ENCODE results near the gene DSG1. TPM values are rescaled to one million over a fixed set of nuclear protein-coding genes. Genes with fewer than 3 reads are reported as not detected.
"Not testable (repeated sequence)": the region's sequence is repeated elsewhere in the genome, so short reads cannot be mapped to it uniquely, and the experiment has no call there.

The DSG1 gene
- total and polyA plus RNA-seq, 2 of the 13 experiments (the other 11 are each of a cell fraction or from before 2014, with no cell fraction given): 0.04 TPM; not detected in 1

DNA sequence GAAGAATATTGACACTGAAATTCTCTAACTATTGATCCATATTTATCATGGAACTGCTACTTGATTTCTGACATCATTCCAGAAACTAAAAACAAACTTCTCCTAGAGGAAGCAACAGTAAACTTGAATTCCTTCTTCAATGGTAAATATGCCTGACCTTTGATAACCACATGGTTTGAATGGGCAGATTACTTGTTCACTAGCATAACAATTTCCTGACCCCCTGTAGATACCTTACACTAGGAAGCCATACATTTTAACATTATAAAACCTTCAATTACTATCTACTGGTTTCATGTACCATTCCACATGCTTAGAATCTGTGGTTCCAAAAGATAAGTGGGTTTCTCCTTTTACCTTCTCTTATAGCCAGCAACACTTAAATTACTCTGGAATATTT, 36.5 kb upstream of the DSG1 start:
- no peak overlapping the region for H3K4me2 ChIP-seq (ENCODE audit: low read depth, low read length)
- FAIRE-seq (no peak), DNase-seq (ENCODE audit: low spot score) (no peak), ATAC-seq (no peak)
- TF ChIP-seq ZNF674 (CRISPR knock-in tag; IDR thresholded peaks at IDR 0.05; ENCODE audit: low read depth) (no peak), REXO4 (CRISPR knock-in tag; IDR thresholded peaks at IDR 0.05; ENCODE audit: borderline replicate concordance) (no peak), AKAP8 (CRISPR knock-in tag; IDR thresholded peaks at IDR 0.05) (no peak), NBN (conservative IDR thresholded peaks at IDR 0.05) (no peak), ZFYVE20 (CRISPR knock-in tag; IDR thresholded peaks at IDR 0.05; ENCODE audit: borderline replicate concordance, low read depth) (no peak), CENPT (CRISPR knock-in tag; IDR thresholded peaks at IDR 0.05; ENCODE audit: low read depth) (no peak), MAFK (conservative IDR thresholded peaks at IDR 0.05 in 1 of 2, IDR thresholded peaks at IDR 0.05 in 1 of 2; ENCODE audit: low read length in 2 of 2) (no peak)
- TF ChIP-seq, protein P1, sequence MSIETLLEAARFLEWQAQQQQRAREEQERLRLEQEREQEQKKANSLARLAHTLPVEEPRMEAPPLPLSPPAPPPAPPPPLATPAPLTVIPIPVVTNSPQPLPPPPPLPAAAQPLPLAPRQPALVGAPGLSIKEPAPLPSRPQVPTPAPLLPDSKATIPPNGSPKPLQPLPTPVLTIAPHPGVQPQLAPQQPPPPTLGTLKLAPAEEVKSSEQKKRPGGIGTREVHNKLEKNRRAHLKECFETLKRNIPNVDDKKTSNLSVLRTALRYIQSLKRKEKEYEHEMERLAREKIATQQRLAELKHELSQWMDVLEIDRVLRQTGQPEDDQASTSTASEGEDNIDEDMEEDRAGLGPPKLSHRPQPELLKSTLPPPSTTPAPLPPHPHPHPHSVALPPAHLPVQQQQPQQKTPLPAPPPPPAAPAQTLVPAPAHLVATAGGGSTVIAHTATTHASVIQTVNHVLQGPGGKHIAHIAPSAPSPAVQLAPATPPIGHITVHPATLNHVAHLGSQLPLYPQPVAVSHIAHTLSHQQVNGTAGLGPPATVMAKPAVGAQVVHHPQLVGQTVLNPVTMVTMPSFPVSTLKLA (IDR thresholded peaks at IDR 0.05): no peak
- TF ChIP-seq, protein P2, sequence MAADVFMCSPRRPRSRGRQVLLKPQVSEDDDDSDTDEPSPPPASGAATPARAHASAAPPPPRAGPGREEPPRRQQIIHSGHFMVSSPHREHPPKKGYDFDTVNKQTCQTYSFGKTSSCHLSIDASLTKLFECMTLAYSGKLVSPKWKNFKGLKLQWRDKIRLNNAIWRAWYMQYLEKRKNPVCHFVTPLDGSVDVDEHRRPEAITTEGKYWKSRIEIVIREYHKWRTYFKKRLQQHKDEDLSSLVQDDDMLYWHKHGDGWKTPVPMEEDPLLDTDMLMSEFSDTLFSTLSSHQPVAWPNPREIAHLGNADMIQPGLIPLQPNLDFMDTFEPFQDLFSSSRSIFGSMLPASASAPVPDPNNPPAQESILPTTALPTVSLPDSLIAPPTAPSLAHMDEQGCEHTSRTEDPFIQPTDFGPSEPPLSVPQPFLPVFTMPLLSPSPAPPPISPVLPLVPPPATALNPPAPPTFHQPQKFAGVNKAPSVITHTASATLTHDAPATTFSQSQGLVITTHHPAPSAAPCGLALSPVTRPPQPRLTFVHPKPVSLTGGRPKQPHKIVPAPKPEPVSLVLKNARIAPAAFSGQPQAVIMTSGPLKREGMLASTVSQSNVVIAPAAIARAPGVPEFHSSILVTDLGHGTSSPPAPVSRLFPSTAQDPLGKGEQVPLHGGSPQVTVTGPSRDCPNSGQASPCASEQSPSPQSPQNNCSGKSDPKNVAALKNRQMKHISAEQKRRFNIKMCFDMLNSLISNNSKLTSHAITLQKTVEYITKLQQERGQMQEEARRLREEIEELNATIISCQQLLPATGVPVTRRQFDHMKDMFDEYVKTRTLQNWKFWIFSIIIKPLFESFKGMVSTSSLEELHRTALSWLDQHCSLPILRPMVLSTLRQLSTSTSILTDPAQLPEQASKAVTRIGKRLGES (CRISPR knock-in tag; IDR thresholded peaks at IDR 0.05; ENCODE audit: borderline replicate concordance): no peak
- TF ChIP-seq, protein P3, sequence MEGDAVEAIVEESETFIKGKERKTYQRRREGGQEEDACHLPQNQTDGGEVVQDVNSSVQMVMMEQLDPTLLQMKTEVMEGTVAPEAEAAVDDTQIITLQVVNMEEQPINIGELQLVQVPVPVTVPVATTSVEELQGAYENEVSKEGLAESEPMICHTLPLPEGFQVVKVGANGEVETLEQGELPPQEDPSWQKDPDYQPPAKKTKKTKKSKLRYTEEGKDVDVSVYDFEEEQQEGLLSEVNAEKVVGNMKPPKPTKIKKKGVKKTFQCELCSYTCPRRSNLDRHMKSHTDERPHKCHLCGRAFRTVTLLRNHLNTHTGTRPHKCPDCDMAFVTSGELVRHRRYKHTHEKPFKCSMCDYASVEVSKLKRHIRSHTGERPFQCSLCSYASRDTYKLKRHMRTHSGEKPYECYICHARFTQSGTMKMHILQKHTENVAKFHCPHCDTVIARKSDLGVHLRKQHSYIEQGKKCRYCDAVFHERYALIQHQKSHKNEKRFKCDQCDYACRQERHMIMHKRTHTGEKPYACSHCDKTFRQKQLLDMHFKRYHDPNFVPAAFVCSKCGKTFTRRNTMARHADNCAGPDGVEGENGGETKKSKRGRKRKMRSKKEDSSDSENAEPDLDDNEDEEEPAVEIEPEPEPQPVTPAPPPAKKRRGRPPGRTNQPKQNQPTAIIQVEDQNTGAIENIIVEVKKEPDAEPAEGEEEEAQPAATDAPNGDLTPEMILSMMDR (CRISPR knock-in tag; IDR thresholded peaks at IDR 0.05): no peak
- no peak overlapping the region for H3K9ac ChIP-seq (ENCODE audit: insufficient read depth, low read depth, low read length)
- in situ Hi-C loops (cut with HindIII; ENCODE audit: extremely low pct_ligation_motif_present, low pct_unique_long_range_greater_than_20kb): no loop called here
- H3K36me3 ChIP-seq (replicated peaks in 1 of 2; ENCODE audit: control insufficient read depth in 1 of 2, insufficient read depth in 2 of 2, low read length in 2 of 2): no peaks in the 10 kb centered on the region
- ChIA-PET CTCF (ENCODE audit: low intra/inter-chr PET ratio, low total read pairs) (no interaction called here), POLR2A (no interaction called here)
- intact Hi-C loops (cut with micrococcal nuclease; ENCODE audit: unreplicated experiment): no loop called here
- no peaks in the 10 kb centered on the region for H4K20me1 ChIP-seq (ENCODE audit: insufficient read depth, low read length)
- no peaks in the 10 kb centered on the region for H3K79me2 ChIP-seq (ENCODE audit: insufficient read depth, low read length)
- H3K4me3 ChIP-seq (replicated peaks in 1 of 3; ENCODE audit: insufficient read depth in 1 of 3, low read depth in 2 of 3, low read length in 3 of 3): no peak overlapping the region
- no peaks in the 10 kb centered on the region for H3K27me3 ChIP-seq (ENCODE audit: control insufficient read depth in 1 of 2, insufficient read depth in 2 of 2, low read length in 2 of 2)
- no peak overlapping the region for H2AFZ ChIP-seq (ENCODE audit: low read length)
- BruUV-seq (replicated peaks): no TSS peak
- no peak overlapping the region for H3K27ac ChIP-seq (ENCODE audit: extremely low read length, insufficient read depth, low read length)
- H3K9me3 ChIP-seq (ENCODE audit: low read length): no peaks in the 10 kb centered on the region
- H3K4me1 ChIP-seq (ENCODE audit: insufficient read depth, low read length): peaks cover 45% of the 10 kb centered on the region

DNA sequence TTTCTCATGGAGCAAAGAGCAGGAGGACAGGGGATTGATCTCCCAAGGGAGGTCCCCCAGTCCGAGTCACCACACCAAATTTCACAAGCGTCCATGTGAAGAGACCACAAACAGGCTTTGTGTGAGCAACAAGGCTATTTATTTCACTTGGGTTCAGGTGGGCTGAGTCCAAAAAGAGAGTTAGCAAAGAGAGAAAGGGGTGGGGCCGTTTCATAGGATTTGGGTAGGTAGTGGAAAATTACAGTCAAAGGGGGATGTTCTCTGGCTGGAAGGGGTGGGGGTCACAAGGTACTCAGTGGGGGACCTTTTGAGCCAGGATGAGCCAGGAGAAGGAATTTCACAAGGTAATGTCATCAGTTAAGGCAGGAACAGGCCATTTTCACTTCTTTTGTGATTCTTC, 28.5 kb upstream of the DSG1 start:
- BruUV-seq (replicated peaks); POLR2A ChIA-PET; H3K27ac ChIP-seq (ENCODE audit: extremely low read length, insufficient read depth, low read length); H3K4me3 ChIP-seq (replicated peaks in 1 of 3; ENCODE audit: insufficient read depth in 1 of 3, low read depth in 2 of 3, low read length in 3 of 3); in situ Hi-C loops (cut with HindIII; ENCODE audit: extremely low pct_ligation_motif_present, low pct_unique_long_range_greater_than_20kb); intact Hi-C loops (cut with micrococcal nuclease; ENCODE audit: unreplicated experiment); H3K79me2 ChIP-seq (ENCODE audit: insufficient read depth, low read length); H3K4me2 ChIP-seq (ENCODE audit: low read depth, low read length); H3K4me1 ChIP-seq (ENCODE audit: insufficient read depth, low read length); H2AFZ ChIP-seq (ENCODE audit: low read length); ATAC-seq; H4K20me1 ChIP-seq (ENCODE audit: insufficient read depth, low read length); H3K36me3 ChIP-seq (replicated peaks in 1 of 2; ENCODE audit: control insufficient read depth in 1 of 2, insufficient read depth in 2 of 2, low read length in 2 of 2); H3K27me3 ChIP-seq (ENCODE audit: control insufficient read depth in 1 of 2, insufficient read depth in 2 of 2, low read length in 2 of 2); DNase-seq (ENCODE audit: low spot score); H3K9ac ChIP-seq (ENCODE audit: insufficient read depth, low read depth, low read length); CTCF ChIA-PET (ENCODE audit: low intra/inter-chr PET ratio, low total read pairs); FAIRE-seq: not testable (repeated sequence)
- peaks cover 15% of the 10 kb centered on the region for H3K9me3 ChIP-seq (ENCODE audit: low read length)
- 4% methylated on average over 3 of the region's 3 CpGs for WGBS (ENCODE audit: low lambda C conversion rate)
